H9 (cell line): ENCODE data around the gene MGST2. TPM values are rescaled to one million over a fixed set of nuclear protein-coding genes. Genes with fewer than 3 reads are reported as not detected.

Experiments
- DNase-seq: peaks from one replicate; pipeline ENCODE4 v3.0.0-alpha.2; 2017
- H2AFZ ChIP-seq: one replicate; pipeline ENCODE4 v1.6.1; 2013; ENCODE audit warnings: mild to moderate bottlenecking, low read length, control low read depth, moderate library complexity
- H2AK5ac ChIP-seq: 2 replicates; pipeline ENCODE4 v1.6.1; 2013; ENCODE audit warnings: low read length, control low read depth, mixed read lengths; ENCODE audit not compliant: insufficient read length
- H2BK120ac ChIP-seq: one replicate; pipeline ENCODE4 v1.6.1; 2013; ENCODE audit warnings: low read depth, mild to moderate bottlenecking, low read length, control low read depth, inconsistent platforms; ENCODE audit not compliant: poor library complexity, severe bottlenecking
- H2BK12ac ChIP-seq: 2 replicates; pipeline ENCODE4 v1.6.1; 2013; ENCODE audit warnings: low read length, control low read depth, mixed read lengths, low read depth; ENCODE audit not compliant: insufficient read length
- H2BK15ac ChIP-seq: 2 replicates; pipeline ENCODE4 v1.6.1; 2013; ENCODE audit warnings: low read depth, low read length, control low read depth
- H2BK20ac ChIP-seq: one replicate; pipeline ENCODE4 v1.6.1; 2013; ENCODE audit warnings: low read depth, mild to moderate bottlenecking, low read length, control low read depth, inconsistent platforms; ENCODE audit not compliant: poor library complexity, severe bottlenecking
- H2BK5ac ChIP-seq: 2 replicates; pipeline ENCODE4 v1.6.1; 2013; ENCODE audit warnings: low read length, control low read depth, mixed read lengths; ENCODE audit not compliant: insufficient read length
- H3K14ac ChIP-seq: 2 replicates; pipeline ENCODE4 v1.6.1; 2013; ENCODE audit warnings: low read length, control low read depth; ENCODE audit not compliant: insufficient read depth
- H3K18ac ChIP-seq: 2 replicates; pipeline ENCODE4 v1.6.1; 2013; ENCODE audit warnings: low read depth, mild to moderate bottlenecking, mixed read lengths, low read length, control low read depth; ENCODE audit not compliant: insufficient read length
- H3K23ac ChIP-seq: 2 replicates; pipeline ENCODE4 v1.6.1; 2013; ENCODE audit warnings: low read length, control low read depth, mixed read lengths, low read depth; ENCODE audit not compliant: insufficient read length
- H3K23me2 ChIP-seq: 2 replicates; pipeline ENCODE4 v1.6.1; 2013; ENCODE audit warnings: low read depth, mild to moderate bottlenecking, mixed read lengths, low read length, control low read depth; ENCODE audit not compliant: insufficient read length, poor library complexity, severe bottlenecking
- H3K27ac ChIP-seq: 2 replicates; pipeline ENCODE4 v1.5.1; 2013; ENCODE audit warnings: low read length, control low read depth, mixed read lengths, low read depth; ENCODE audit not compliant: insufficient read length
- H3K27me3 ChIP-seq: 2 replicates; pipeline ENCODE4 v1.6.1; 2013; ENCODE audit warnings: low read length, control low read depth, inconsistent platforms; ENCODE audit not compliant: insufficient read depth
- H3K4ac ChIP-seq: 2 replicates; pipeline ENCODE4 v1.6.1; 2013; ENCODE audit warnings: low read depth, mild to moderate bottlenecking, control low read depth, inconsistent platforms, low read length, moderate library complexity
- H3K4me1 ChIP-seq: 2 replicates; pipeline ENCODE4 v1.6.1; 2013; ENCODE audit warnings: low read length, control low read depth, inconsistent platforms; ENCODE audit not compliant: insufficient read depth
- H3K4me2 ChIP-seq: 2 replicates; pipeline ENCODE4 v1.6.1; 2013; ENCODE audit warnings: low read length, control low read depth, mixed read lengths; ENCODE audit not compliant: insufficient read length, insufficient read depth
- H3K56ac ChIP-seq: 2 replicates; pipeline ENCODE4 v1.6.1; 2013; ENCODE audit warnings: low read depth, mild to moderate bottlenecking, mixed read lengths, low read length, control low read depth; ENCODE audit not compliant: insufficient read length
- H3K79me1 ChIP-seq: 2 replicates; pipeline ENCODE4 v1.6.1; 2013; ENCODE audit warnings: low read depth, mild to moderate bottlenecking, moderate library complexity, low read length, control low read depth, inconsistent platforms; ENCODE audit not compliant: insufficient read depth, poor library complexity, severe bottlenecking
- H3K79me2 ChIP-seq: 2 replicates; pipeline ENCODE4 v1.6.1; 2013; ENCODE audit warnings: low read length, control low read depth, inconsistent platforms; ENCODE audit not compliant: insufficient read depth
- H3K9ac ChIP-seq: 2 replicates; pipeline ENCODE4 v1.6.1; 2013; ENCODE audit warnings: low read length, control low read depth, mixed read lengths; ENCODE audit not compliant: insufficient read length; ENCODE audit errors: extremely low read depth
- H3K9me3 ChIP-seq: one replicate; pipeline ENCODE4 v1.6.1; 2013; ENCODE audit warnings: low read depth, low read length, inconsistent platforms; ENCODE audit not compliant: control insufficient read depth
- H3T11ph ChIP-seq: one replicate; pipeline ENCODE4 v1.6.1; 2013; ENCODE audit warnings: mild to moderate bottlenecking, low read length, control low read depth, inconsistent platforms
- H4K20me1 ChIP-seq: one replicate; pipeline ENCODE4 v1.6.1; 2013; ENCODE audit not compliant: control insufficient read depth, insufficient read length, insufficient read depth
- H4K5ac ChIP-seq: 2 replicates; pipeline ENCODE4 v1.6.1; 2013; ENCODE audit warnings: low read depth, mild to moderate bottlenecking, mixed read lengths, low read length, control low read depth; ENCODE audit not compliant: insufficient read length
- H4K8ac ChIP-seq: replicated peaks from 2 replicates; pipeline ENCODE4 v1.6.1; 2013; ENCODE audit warnings: low read length, control low read depth, mixed read lengths, low read depth; ENCODE audit not compliant: insufficient read length
- H4K91ac ChIP-seq: 2 replicates; pipeline ENCODE4 v1.6.1; 2013; ENCODE audit warnings: low read depth, mild to moderate bottlenecking, moderate library complexity, mixed read lengths, low read length, control low read depth; ENCODE audit not compliant: insufficient read length
- H3K27ac Mint-ChIP-seq, 3 experiments: 2 replicates in 2 of 3; 3 replicates in 1 of 3; pipeline ENCODE4 v1.8.0; 2020 to 2021; ENCODE audit warnings: mixed read lengths in 3 of 3, mild to moderate bottlenecking in 1 of 3, moderate library complexity in 1 of 3
- H3K27me3 Mint-ChIP-seq: 2 replicates; pipeline ENCODE4 v1.8.0; 2021; ENCODE audit warnings: low read depth, mild to moderate bottlenecking, moderate library complexity, mixed read lengths
- H3K36me3 Mint-ChIP-seq, 3 experiments: 2 replicates in 2 of 3; 3 replicates in 1 of 3; pipeline ENCODE4 v1.8.0; 2020 to 2021; ENCODE audit warnings: low read depth in 3 of 3, mixed read lengths in 3 of 3; ENCODE audit not compliant: insufficient read depth in 1 of 3
- H3K4me1 Mint-ChIP-seq, 2 experiments: 2 replicates each; pipeline ENCODE4 v1.8.0; 2020; ENCODE audit warnings: mixed read lengths in 2 of 2
- H3K4me3 Mint-ChIP-seq, 2 experiments: 2 replicates in 1 of 2; 3 replicates in 1 of 2; pipeline ENCODE4 v1.8.0; 2020 to 2021; ENCODE audit warnings: mild to moderate bottlenecking in 2 of 2, mixed read lengths in 2 of 2, moderate library complexity in 1 of 2
- H3K9me3 Mint-ChIP-seq, 2 experiments: 2 replicates in 1 of 2; 3 replicates in 1 of 2; pipeline ENCODE4 v1.8.0; 2020; ENCODE audit warnings: mild to moderate bottlenecking in 2 of 2, mixed read lengths in 2 of 2, moderate library complexity in 1 of 2
- WGBS: extraction: QIAGEN DNeasy Blood & Tissue Kit; methylation state at CpG from one replicate; pipeline ENCODE4 v1.1.7; 2013; ENCODE audit warnings: missing lambda C conversion rate, low lambda C conversion rate, mixed read lengths; ENCODE audit not compliant: insufficient read length; ENCODE audit errors: extremely low coverage; 5-methylcytosine and 5-hydroxymethylcytosine counted together
- total RNA-seq: library from RNA; stranded (reverse); gene quantifications from 2 replicates; pipeline ENCODE4 v1.2.1, GENCODE V29; 2021
- TF ChIP-seq, protein P1 (sequence below): fragments of 200-600 bp; sonication (generic); conservative IDR thresholded peaks from 3 replicates; pipeline ENCODE4 v1.8.0; 2021; ENCODE audit warnings: antibody characterized with exemption, mild to moderate bottlenecking

MGST2 gene
- total RNA-seq, 1 experiment from 2014 or later: 6.4 TPM

DNA sequence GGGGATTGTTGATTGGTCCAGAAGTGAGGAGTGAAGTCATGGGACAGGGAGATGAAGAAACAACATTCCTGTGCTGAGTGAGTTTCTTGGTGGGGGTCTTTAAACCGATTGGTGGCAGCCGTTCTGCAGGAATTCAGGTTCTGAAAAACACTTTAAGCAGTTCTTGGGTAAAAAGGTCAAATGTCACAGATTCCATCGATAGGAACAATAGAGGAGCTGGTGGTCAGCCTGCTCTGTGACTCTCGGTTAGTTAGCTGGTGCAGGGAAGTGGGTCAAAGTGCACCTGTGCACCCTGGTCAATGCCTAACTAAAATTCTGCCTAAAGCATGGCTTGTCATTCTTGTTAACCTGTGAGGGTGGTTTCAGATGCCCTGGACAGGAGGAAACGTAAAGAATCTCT lies 34.6 kb upstream of the MGST2 start:
- no peak overlapping the region for H3T11ph ChIP-seq
- no peak overlapping the region for H4K8ac ChIP-seq
- no peak overlapping the region for H3K27ac Mint-ChIP-seq
- H4K91ac ChIP-seq: no peak overlapping the region
- no peak overlapping the region for H4K5ac ChIP-seq
- H3K79me1 ChIP-seq: no peaks in the 10 kb centered on the region
- H3K79me2 ChIP-seq: no peaks in the 10 kb centered on the region; the same call in 1 of the 2 replicates
- no CpG with 5 or more reads among the region's 5 CpGs for WGBS
- no peak overlapping the region for H3K56ac ChIP-seq
- no peaks in the 10 kb centered on the region for H3K9me3 ChIP-seq
- TF ChIP-seq, protein P1, sequence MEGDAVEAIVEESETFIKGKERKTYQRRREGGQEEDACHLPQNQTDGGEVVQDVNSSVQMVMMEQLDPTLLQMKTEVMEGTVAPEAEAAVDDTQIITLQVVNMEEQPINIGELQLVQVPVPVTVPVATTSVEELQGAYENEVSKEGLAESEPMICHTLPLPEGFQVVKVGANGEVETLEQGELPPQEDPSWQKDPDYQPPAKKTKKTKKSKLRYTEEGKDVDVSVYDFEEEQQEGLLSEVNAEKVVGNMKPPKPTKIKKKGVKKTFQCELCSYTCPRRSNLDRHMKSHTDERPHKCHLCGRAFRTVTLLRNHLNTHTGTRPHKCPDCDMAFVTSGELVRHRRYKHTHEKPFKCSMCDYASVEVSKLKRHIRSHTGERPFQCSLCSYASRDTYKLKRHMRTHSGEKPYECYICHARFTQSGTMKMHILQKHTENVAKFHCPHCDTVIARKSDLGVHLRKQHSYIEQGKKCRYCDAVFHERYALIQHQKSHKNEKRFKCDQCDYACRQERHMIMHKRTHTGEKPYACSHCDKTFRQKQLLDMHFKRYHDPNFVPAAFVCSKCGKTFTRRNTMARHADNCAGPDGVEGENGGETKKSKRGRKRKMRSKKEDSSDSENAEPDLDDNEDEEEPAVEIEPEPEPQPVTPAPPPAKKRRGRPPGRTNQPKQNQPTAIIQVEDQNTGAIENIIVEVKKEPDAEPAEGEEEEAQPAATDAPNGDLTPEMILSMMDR: no peak
- H3K9me3 Mint-ChIP-seq: peaks cover 0 to 8% of the 10 kb centered on the region in 2 experiments; a peak in 3 of 5 replicates
- H3K4me1 Mint-ChIP-seq: peaks cover 29 to 32% of the 10 kb centered on the region in 2 experiments
- no peak overlapping the region for H3K18ac ChIP-seq
- no peak overlapping the region for H2AK5ac ChIP-seq
- no peaks in the 10 kb centered on the region; a peak in 1 of 7 replicates for H3K36me3 Mint-ChIP-seq
- no peak overlapping the region for H2BK20ac ChIP-seq
- H2BK12ac ChIP-seq: no peak overlapping the region
- no peak overlapping the region for H2BK5ac ChIP-seq
- peaks cover 2% of the 10 kb centered on the region; the same call in 1 of the 2 replicates for H3K4me1 ChIP-seq
- no peak overlapping the region for H3K4ac ChIP-seq
- peaks cover 98% of the 10 kb centered on the region for H3K27me3 Mint-ChIP-seq
- H3K23ac ChIP-seq: no peak overlapping the region
- no peak overlapping the region for H3K9ac ChIP-seq
- no peaks in the 10 kb centered on the region for H3K23me2 ChIP-seq
- H3K4me2 ChIP-seq: no peak overlapping the region
- no peak for DNase-seq
- no peaks in the 10 kb centered on the region for H4K20me1 ChIP-seq
- no peak overlapping the region for H2BK120ac ChIP-seq
- no peak overlapping the region for H2AFZ ChIP-seq
- no peak overlapping the region for H3K4me3 Mint-ChIP-seq
- no peak overlapping the region for H2BK15ac ChIP-seq
- H3K27ac ChIP-seq: no peak overlapping the region
- H3K27me3 ChIP-seq: peaks cover 11% of the 10 kb centered on the region; the same call in 1 of the 2 replicates
- no peak overlapping the region for H3K14ac ChIP-seq
